SK-N-SH (cell line): ENCODE results near the gene COIL. TPM values are rescaled to one million over a fixed set of nuclear protein-coding genes. Genes with fewer than 3 reads are reported as not detected.

ENCODE experiments used
- CTCF ChIA-PET: fragments of 300-600, 350-600 bp; formaldehyde crosslinking; extraction: SDS; loops from one replicate; lab custom pipeline; 2021; lab: Yijun Ruan, JAX
- POLR2A ChIA-PET: fragments of 350-600 bp; sonication (Branson Sonifier 250); formaldehyde crosslinking; extraction: SDS; loops from one replicate; lab custom pipeline; 2020; ENCODE audit warnings: antibody characterized with exemption, inconsistent platforms; lab: Yijun Ruan, JAX
- DNase-seq: peaks from one replicate; pipeline ENCODE4 v3.0.0; 2012
- H2AFZ ChIP-seq: fragments of 200-600 bp; sonication (generic); 2 replicates; pipeline ENCODE4 v1.8.1; 2016; ENCODE audit warnings: antibody characterized with exemption, mild to moderate bottlenecking, low read depth
- H3F3A ChIP-seq: fragments of 200-600 bp; sonication (generic); replicated peaks from 2 replicates; pipeline ENCODE3; 2016; ENCODE audit warnings: antibody characterized with exemption, mild to moderate bottlenecking; ENCODE audit not compliant: insufficient read depth
- H3K27ac ChIP-seq, 2 experiments: fragments of 200-500 bp in 1 of 2; fragments of 200-600 bp in 1 of 2; sonication (Bioruptor generic) in 1 of 2; sonication (generic), shearing (Covaris generic) in 1 of 2; 2 replicates each; pipeline versions ENCODE4 v1.5.1 to v1.6.1; 2014 to 2016; ENCODE audit warnings: low read depth in 2 of 2, inconsistent platforms in 1 of 2, low read length in 1 of 2, mild to moderate bottlenecking in 1 of 2, mixed read lengths in 1 of 2
- H3K27me3 ChIP-seq: fragments of 200-600 bp; sonication (generic), shearing (Covaris generic); 2 replicates; pipeline ENCODE4 v1.6.1; 2016; ENCODE audit warnings: mixed run types; ENCODE audit not compliant: insufficient read depth
- H3K36me3 ChIP-seq, 2 experiments: fragments of 200-500 bp in 1 of 2; fragments of 200-600 bp in 1 of 2; sonication (Bioruptor generic) in 1 of 2; sonication (generic) in 1 of 2; replicated peaks in 1 of 2; 2 replicates each; pipeline versions ENCODE3 to v1.5.1; 2014 to 2016; ENCODE audit warnings: low read length in 1 of 2, mild to moderate bottlenecking in 1 of 2; ENCODE audit not compliant: insufficient read depth in 2 of 2, control insufficient read depth in 1 of 2
- H3K4me1 ChIP-seq, 2 experiments: fragments of 200-500 bp in 1 of 2; fragments of 200-600 bp in 1 of 2; sonication (Bioruptor generic) in 1 of 2; sonication (generic), shearing (Covaris generic) in 1 of 2; 2 replicates each; pipeline versions ENCODE4 v1.5.1 to v1.6.1; 2014 to 2016; ENCODE audit warnings: low read depth in 1 of 2, low read length in 1 of 2, mixed run types in 1 of 2; ENCODE audit not compliant: insufficient read depth in 2 of 2, control insufficient read depth in 1 of 2
- H3K4me2 ChIP-seq: fragments of 200-600 bp; sonication (generic), shearing (Covaris generic); 2 replicates; pipeline ENCODE4 v1.6.1; 2017; ENCODE audit warnings: mixed run types
- H3K4me3 ChIP-seq, 2 experiments: fragments of 200-500 bp in 1 of 2; fragments of 200-600 bp in 1 of 2; sonication (Bioruptor generic) in 1 of 2; sonication (generic), shearing (Covaris generic) in 1 of 2; 2 replicates each; pipeline versions ENCODE4 v1.5.1 to v1.8.1; 2014 to 2016; ENCODE audit warnings: low read depth in 2 of 2, inconsistent platforms in 1 of 2, low read length in 1 of 2, mild to moderate bottlenecking in 1 of 2, mixed read lengths in 1 of 2, moderate library complexity in 1 of 2
- H3K79me2 ChIP-seq: fragments of 200-600 bp; sonication (generic); 2 replicates; pipeline ENCODE4 v1.8.1; 2017; ENCODE audit warnings: mild to moderate bottlenecking; ENCODE audit not compliant: insufficient read depth
- H3K9ac ChIP-seq: fragments of 200-600 bp; sonication (generic); 2 replicates; pipeline ENCODE4 v1.6.1; 2017; ENCODE audit warnings: mixed run types
- H3K9me2 ChIP-seq: fragments of 200-600 bp; sonication (generic); 2 replicates; pipeline ENCODE4 v1.6.1; 2017; ENCODE audit warnings: mixed run types
- H3K9me3 ChIP-seq: fragments of 200-600 bp; sonication (generic); 2 replicates; pipeline ENCODE4 v1.6.1; 2017; ENCODE audit warnings: mixed run types, mild to moderate bottlenecking, moderate library complexity
- H4K20me1 ChIP-seq: fragments of 200-600 bp; sonication (generic); 2 replicates; pipeline ENCODE4 v1.6.1; 2017; ENCODE audit warnings: mild to moderate bottlenecking, mixed run types; ENCODE audit not compliant: insufficient read depth
- CHD2 ChIP-seq: fragments of 150-350 bp; IDR thresholded peaks from 2 replicates; pipeline ENCODE4 v1.6.1; 2018; ENCODE audit warnings: low read length; ENCODE audit not compliant: partially characterized antibody
- EZH2phosphoT487 ChIP-seq: fragments of 200-600 bp; sonication (generic); IDR thresholded peaks from 2 replicates; pipeline ENCODE4 v1.6.1; 2017; ENCODE audit warnings: low read depth, mixed run types, mild to moderate bottlenecking, antibody characterized with exemption, moderate library complexity, borderline replicate concordance
- FOXJ3 ChIP-seq: sonication (generic); formaldehyde crosslinking; IDR thresholded peaks from 2 replicates; pipeline ENCODE4 v1.5.1; 2020; ENCODE audit warnings: mild to moderate bottlenecking, missing genetic modification reagents
- FOXM1 ChIP-seq: IDR thresholded peaks from 2 replicates; pipeline ENCODE4 v1.4.0; 2012; ENCODE audit warnings: low read depth, mild to moderate bottlenecking
- MXI1 ChIP-seq: IDR thresholded peaks from 2 replicates; pipeline ENCODE4 v1.6.1; 2012; ENCODE audit warnings: mild to moderate bottlenecking, low read depth, low read length, improper control_type of control experiment
- NFIC ChIP-seq: IDR thresholded peaks from 2 replicates; pipeline ENCODE4 v1.4.0; 2012; ENCODE audit warnings: borderline replicate concordance
- NRF1 ChIP-seq: IDR thresholded peaks from 2 replicates; pipeline ENCODE4 v1.6.1; 2012; ENCODE audit warnings: low read depth, mild to moderate bottlenecking, low read length
- POLR2AphosphoS5 ChIP-seq: IDR thresholded peaks from 2 replicates; pipeline ENCODE4 v1.6.1; 2012; ENCODE audit warnings: low read depth, low read length
- RFX5 ChIP-seq: IDR thresholded peaks from 2 replicates; pipeline ENCODE4 v1.6.1; 2012; ENCODE audit warnings: mild to moderate bottlenecking, improper control_type of control experiment, low read length
- SMC3 ChIP-seq: IDR thresholded peaks from 2 replicates; pipeline ENCODE4 v1.6.1; 2012; ENCODE audit warnings: low read depth, low read length, improper control_type of control experiment
- TEAD4 ChIP-seq: IDR thresholded peaks from 2 replicates; pipeline ENCODE4 v1.4.0; 2012; ENCODE audit warnings: mild to moderate bottlenecking, borderline replicate concordance; ENCODE audit not compliant: insufficient read depth
- WGBS: methylation state at CpG from one replicate; pipeline ENCODE4 v1.1.6; 2017; ENCODE audit warnings: low lambda C conversion rate; 5-methylcytosine and 5-hydroxymethylcytosine counted together
- polyA plus RNA-seq, 3 experiments: library from polyadenylated mRNA; depleted of rRNA; stranded (reverse); fragments of >200 nt; gene quantifications; 2 replicates each; pipeline ENCODE4 v1.2.3, GENCODE V29; 2012
- TF ChIP-seq, protein P1 (sequence below): IDR thresholded peaks from 2 replicates; pipeline ENCODE4 v1.4.0; 2012; ENCODE audit warnings: low read depth
- TF ChIP-seq, protein P2 (sequence below): fragments of 150-350 bp; IDR thresholded peaks from 2 replicates; pipeline ENCODE4 v1.6.1; 2016; ENCODE audit warnings: mild to moderate bottlenecking, low read depth, low read length
- TF ChIP-seq, protein P3 (sequence below): IDR thresholded peaks from 2 replicates; pipeline ENCODE4 v1.4.0; 2012; ENCODE audit warnings: low read depth, borderline replicate concordance

COIL gene
- polyA plus RNA-seq, 1 of the 3 experiments (the other 2 are of a cell fraction), result 3.9 TPM

DNA sequence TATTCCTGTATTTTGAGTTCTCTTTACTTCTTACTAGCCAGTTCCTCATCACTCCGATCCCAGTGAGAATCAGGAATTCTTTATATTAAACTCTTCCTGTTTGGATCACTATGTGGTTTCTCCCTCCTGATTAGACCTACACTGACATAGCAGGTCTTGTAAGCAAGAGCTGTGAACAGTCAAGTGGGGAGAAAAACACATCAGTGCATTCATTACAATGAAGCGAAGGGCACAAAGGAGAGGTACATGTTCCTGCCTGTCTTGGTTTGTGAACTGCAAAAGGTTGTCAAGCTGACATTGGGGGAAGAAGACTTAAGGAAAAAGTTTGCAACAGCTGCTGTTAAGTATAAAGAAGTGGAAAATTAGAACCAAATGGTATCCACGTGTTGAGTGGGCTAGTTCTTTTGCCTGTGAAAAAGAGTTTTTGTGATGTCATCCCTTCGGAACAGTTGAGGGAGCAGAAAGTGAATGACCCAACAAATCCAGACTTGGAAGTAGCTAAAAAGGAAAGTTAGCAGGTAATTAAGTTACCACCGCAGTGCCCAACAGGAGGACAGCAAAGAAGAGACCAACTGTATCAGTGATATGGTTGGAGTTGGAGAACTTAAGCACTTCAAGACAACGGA, 24.0 kb downstream of the COIL start (continued):
- TF ChIP-seq POLR2AphosphoS5 (no peak), CHD2 (no peak)
- TF ChIP-seq, all 33 proteins: peak for 0

DNA sequence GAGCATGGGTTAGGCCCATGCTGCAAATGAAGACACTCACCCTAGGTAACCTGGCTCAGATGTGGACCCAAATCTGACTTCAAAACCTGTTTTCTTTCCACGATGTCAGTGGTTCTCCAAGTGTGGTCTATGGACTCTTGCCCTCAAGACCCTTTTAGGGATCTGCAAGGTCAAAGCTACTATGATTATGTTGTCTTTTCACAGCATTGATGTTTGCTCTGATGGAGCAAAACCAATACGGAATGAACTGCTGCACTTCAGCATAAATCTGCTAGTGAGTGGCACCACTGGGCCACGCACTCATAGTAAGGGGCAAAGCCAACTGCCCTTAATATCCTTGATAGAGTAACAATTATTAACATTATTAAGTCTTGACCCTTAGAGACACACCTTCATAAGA, 25.4 kb downstream of the COIL start:
- CTCF ChIA-PET, result interaction anchor here (1.0 to 2.6 kb wide), 3 partner anchors 10 to 116 kb away, joined by 3 to 29 read pairs (median 4); partner anchors contain the start of gene TRIM25
- WGBS, result 93% methylated on average over 3 of the region's 3 CpGs
- TF ChIP-seq EZH2phosphoT487 (no peak), NRF1 (no peak), SMC3 (no peak), FOXM1 (no peak), FOXJ3 (CRISPR knock-in tag) (no peak)
- TF ChIP-seq, protein P1, sequence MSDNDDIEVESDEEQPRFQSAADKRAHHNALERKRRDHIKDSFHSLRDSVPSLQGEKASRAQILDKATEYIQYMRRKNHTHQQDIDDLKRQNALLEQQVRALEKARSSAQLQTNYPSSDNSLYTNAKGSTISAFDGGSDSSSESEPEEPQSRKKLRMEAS, result no peak
- TF ChIP-seq, protein P2, sequence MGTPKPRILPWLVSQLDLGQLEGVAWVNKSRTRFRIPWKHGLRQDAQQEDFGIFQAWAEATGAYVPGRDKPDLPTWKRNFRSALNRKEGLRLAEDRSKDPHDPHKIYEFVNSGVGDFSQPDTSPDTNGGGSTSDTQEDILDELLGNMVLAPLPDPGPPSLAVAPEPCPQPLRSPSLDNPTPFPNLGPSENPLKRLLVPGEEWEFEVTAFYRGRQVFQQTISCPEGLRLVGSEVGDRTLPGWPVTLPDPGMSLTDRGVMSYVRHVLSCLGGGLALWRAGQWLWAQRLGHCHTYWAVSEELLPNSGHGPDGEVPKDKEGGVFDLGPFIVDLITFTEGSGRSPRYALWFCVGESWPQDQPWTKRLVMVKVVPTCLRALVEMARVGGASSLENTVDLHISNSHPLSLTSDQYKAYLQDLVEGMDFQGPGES, result no peak
- TF ChIP-seq, protein P3, sequence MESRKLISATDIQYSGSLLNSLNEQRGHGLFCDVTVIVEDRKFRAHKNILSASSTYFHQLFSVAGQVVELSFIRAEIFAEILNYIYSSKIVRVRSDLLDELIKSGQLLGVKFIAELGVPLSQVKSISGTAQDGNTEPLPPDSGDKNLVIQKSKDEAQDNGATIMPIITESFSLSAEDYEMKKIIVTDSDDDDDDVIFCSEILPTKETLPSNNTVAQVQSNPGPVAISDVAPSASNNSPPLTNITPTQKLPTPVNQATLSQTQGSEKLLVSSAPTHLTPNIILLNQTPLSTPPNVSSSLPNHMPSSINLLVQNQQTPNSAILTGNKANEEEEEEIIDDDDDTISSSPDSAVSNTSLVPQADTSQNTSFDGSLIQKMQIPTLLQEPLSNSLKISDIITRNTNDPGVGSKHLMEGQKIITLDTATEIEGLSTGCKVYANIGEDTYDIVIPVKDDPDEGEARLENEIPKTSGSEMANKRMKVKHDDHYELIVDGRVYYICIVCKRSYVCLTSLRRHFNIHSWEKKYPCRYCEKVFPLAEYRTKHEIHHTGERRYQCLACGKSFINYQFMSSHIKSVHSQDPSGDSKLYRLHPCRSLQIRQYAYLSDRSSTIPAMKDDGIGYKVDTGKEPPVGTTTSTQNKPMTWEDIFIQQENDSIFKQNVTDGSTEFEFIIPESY, result no peak

DNA sequence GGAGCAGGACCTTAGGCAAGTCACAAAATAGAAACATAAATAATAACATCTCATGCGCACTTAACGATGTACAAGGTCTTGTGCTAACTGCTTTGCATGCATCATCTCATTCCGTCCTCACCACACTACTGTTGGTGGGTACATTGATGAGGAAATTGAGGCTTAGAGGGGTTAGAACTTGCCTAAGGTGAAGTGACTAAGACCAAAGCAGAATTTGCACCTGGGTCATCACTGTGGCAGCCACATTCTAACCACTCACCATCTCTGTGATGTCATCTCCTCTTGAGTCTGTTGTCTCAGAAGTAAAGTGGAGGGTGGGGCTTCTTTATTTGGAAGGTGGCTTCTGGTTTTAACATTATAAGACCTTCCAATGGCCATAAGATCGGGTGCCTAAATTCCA, 26.6 kb downstream of the COIL start:
- POLR2A ChIA-PET, result interaction anchor here (0.6 kb wide), 1 partner anchor 114 kb away, joined by 3 read pairs; no protein-coding TSS in a partner anchor
- Histone ChIP-seq H3K4me1 (peaks cover 0 to 10% of the 10 kb centered on the region in 2 experiments; a peak in 1 of 4 replicates), H2AFZ (no peak overlapping the region), H3K79me2 (no peaks in the 10 kb centered on the region), H3K9me3 (peaks cover 26% of the 10 kb centered on the region), H3K4me2 (no peak overlapping the region), H3K4me3 (no peak overlapping the region), H3K27me3 (no peaks in the 10 kb centered on the region), H3F3A (peaks cover 10% of the 10 kb centered on the region), H3K27ac (no peak overlapping the region)
- CTCF ChIA-PET, result interaction anchor here (3.0 kb wide), 1 partner anchor 115 kb away, joined by 24 read pairs; no protein-coding TSS in a partner anchor
- no peak for DNase-seq
- TF ChIP-seq MXI1 (no peak), TEAD4 (no peak), NFIC (no peak), RFX5 (no peak)
- TF ChIP-seq, all 33 proteins: peak for 0
- peaks cover 30 to 59% of the 10 kb centered on the region in 2 experiments for H3K36me3 ChIP-seq
- 94% methylated on average over 4 of the region's 4 CpGs for WGBS
- H4K20me1 ChIP-seq, result no peaks in the 10 kb centered on the region
- no peak overlapping the region for H3K9ac ChIP-seq
- no peaks in the 10 kb centered on the region for H3K9me2 ChIP-seq

More for the DNA sequence above, 25.4 kb downstream of the COIL start:
- Histone ChIP-seq H3K36me3 (peaks cover 34 to 57% of the 10 kb centered on the region in 2 experiments), H3K4me1 (peaks cover 0 to 10% of the 10 kb centered on the region in 2 experiments; a peak in 1 of 4 replicates), H3K27me3 (no peaks in the 10 kb centered on the region), H2AFZ (no peak overlapping the region), H3K27ac (no peak overlapping the region), H3K79me2 (no peaks in the 10 kb centered on the region), H3K4me2 (no peak overlapping the region), H3K9me2 (no peaks in the 10 kb centered on the region), H3K4me3 (no peak overlapping the region), H3F3A (peaks cover 4% of the 10 kb centered on the region), H3K9me3 (peaks cover 14% of the 10 kb centered on the region; the same call in 1 of the 2 replicates), H4K20me1 (no peaks in the 10 kb centered on the region), H3K9ac (no peak overlapping the region)
- no peak for DNase-seq
- POLR2A ChIA-PET, result no interaction called here
